ENCODE measurements around the gene MED15. TPM values are rescaled to one million over a fixed set of nuclear protein-coding genes. Genes with fewer than 3 reads are reported as not detected.

The MED15 gene
- total and polyA plus RNA-seq, 2 experiments from 2014 or later, result 29.2 to 43.5 TPM

DNA sequence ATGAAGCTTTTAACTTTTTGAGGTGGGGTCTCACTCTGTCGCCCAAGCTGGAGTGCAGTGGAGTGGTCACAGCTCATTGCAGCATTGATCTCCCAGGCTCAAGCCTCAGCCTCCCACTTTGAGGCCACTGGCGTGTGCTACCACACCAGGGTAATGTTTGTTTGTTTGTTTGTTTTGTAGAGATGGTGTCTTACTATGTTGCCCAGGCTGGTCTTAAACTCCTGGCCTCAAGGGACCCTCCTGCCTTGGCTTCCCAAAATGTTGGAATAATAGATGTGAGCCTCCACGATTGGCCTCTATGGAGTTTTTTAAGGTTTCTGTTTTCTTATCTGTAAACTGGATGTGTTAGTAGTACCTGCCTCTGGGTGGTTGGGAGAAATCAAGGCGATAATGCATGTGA is 41.4 kb downstream of the MED15 start (continued):
- TF ChIP-seq REST (IDR thresholded peaks at IDR 0.05; ENCODE audit: unreplicated experiment), result no peak
- no peak for TF ChIP-seq EZH2 (IDR thresholded peaks at IDR 0.05; ENCODE audit: low read depth, unreplicated experiment)
- no peak for TF ChIP-seq JUNB (IDR thresholded peaks at IDR 0.05; ENCODE audit: unreplicated experiment)
- no peak for TF ChIP-seq NANOG (IDR thresholded peaks at IDR 0.05; ENCODE audit: borderline replicate concordance)
- no peak for TF ChIP-seq ZNF331 (CRISPR knock-in tag; IDR thresholded peaks at IDR 0.05; ENCODE audit: low read depth)
- TF ChIP-seq EZH2phosphoT487 (IDR thresholded peaks at IDR 0.05; ENCODE audit: unreplicated experiment), result no peak
- TF ChIP-seq, protein P1, sequence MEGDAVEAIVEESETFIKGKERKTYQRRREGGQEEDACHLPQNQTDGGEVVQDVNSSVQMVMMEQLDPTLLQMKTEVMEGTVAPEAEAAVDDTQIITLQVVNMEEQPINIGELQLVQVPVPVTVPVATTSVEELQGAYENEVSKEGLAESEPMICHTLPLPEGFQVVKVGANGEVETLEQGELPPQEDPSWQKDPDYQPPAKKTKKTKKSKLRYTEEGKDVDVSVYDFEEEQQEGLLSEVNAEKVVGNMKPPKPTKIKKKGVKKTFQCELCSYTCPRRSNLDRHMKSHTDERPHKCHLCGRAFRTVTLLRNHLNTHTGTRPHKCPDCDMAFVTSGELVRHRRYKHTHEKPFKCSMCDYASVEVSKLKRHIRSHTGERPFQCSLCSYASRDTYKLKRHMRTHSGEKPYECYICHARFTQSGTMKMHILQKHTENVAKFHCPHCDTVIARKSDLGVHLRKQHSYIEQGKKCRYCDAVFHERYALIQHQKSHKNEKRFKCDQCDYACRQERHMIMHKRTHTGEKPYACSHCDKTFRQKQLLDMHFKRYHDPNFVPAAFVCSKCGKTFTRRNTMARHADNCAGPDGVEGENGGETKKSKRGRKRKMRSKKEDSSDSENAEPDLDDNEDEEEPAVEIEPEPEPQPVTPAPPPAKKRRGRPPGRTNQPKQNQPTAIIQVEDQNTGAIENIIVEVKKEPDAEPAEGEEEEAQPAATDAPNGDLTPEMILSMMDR (conservative IDR thresholded peaks at IDR 0.05; ENCODE audit: low read depth in 2 of 2), result no peak
- no peak for TF ChIP-seq ETS1 (IDR thresholded peaks at IDR 0.05)
- TF ChIP-seq POLR2AphosphoS5 (IDR thresholded peaks at IDR 0.05; ENCODE audit: low read depth), result no peak
- TF ChIP-seq CREB1 (CRISPR knock-in tag; IDR thresholded peaks at IDR 0.05; ENCODE audit: low read depth), result no peak

- no peak overlapping the region for H3K27ac ChIP-seq (ENCODE audit: low read depth)
- TF ChIP-seq, protein P2, sequence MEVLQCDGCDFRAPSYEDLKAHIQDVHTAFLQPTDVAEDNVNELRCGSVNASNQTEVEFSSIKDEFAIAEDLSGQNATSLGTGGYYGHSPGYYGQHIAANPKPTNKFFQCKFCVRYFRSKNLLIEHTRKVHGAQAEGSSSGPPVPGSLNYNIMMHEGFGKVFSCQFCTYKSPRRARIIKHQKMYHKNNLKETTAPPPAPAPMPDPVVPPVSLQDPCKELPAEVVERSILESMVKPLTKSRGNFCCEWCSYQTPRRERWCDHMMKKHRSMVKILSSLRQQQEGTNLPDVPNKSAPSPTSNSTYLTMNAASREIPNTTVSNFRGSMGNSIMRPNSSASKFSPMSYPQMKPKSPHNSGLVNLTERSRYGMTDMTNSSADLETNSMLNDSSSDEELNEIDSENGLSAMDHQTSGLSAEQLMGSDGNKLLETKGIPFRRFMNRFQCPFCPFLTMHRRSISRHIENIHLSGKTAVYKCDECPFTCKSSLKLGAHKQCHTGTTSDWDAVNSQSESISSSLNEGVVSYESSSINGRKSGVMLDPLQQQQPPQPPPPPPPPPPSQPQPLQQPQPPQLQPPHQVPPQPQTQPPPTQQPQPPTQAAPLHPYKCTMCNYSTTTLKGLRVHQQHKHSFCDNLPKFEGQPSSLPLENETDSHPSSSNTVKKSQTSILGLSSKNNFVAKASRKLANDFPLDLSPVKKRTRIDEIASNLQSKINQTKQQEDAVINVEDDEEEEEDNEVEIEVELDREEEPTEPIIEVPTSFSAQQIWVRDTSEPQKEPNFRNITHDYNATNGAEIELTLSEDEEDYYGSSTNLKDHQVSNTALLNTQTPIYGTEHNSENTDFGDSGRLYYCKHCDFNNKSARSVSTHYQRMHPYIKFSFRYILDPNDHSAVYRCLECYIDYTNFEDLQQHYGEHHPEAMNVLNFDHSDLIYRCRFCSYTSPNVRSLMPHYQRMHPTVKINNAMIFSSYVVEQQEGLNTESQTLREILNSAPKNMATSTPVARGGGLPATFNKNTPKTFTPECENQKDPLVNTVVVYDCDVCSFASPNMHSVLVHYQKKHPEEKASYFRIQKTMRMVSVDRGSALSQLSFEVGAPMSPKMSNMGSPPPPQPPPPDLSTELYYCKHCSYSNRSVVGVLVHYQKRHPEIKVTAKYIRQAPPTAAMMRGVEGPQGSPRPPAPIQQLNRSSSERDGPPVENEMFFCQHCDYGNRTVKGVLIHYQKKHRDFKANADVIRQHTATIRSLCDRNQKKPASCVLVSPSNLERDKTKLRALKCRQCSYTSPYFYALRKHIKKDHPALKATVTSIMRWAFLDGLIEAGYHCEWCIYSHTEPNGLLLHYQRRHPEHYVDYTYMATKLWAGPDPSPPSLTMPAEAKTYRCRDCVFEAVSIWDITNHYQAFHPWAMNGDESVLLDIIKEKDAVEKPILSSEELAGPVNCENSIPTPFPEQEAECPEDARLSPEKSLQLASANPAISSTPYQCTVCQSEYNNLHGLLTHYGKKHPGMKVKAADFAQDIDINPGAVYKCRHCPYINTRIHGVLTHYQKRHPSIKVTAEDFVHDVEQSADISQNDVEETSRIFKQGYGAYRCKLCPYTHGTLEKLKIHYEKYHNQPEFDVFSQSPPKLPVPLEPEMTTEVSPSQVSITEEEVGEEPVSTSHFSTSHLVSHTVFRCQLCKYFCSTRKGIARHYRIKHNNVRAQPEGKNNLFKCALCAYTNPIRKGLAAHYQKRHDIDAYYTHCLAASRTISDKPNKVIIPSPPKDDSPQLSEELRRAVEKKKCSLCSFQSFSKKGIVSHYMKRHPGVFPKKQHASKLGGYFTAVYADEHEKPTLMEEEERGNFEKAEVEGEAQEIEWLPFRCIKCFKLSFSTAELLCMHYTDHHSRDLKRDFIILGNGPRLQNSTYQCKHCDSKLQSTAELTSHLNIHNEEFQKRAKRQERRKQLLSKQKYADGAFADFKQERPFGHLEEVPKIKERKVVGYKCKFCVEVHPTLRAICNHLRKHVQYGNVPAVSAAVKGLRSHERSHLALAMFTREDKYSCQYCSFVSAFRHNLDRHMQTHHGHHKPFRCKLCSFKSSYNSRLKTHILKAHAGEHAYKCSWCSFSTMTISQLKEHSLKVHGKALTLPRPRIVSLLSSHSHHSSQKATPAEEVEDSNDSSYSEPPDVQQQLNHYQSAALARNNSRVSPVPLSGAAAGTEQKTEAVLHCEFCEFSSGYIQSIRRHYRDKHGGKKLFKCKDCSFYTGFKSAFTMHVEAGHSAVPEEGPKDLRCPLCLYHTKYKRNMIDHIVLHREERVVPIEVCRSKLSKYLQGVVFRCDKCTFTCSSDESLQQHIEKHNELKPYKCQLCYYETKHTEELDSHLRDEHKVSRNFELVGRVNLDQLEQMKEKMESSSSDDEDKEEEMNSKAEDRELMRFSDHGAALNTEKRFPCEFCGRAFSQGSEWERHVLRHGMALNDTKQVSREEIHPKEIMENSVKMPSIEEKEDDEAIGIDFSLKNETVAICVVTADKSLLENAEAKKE (CRISPR knock-in tag; IDR thresholded peaks at IDR 0.05), result no peak
Observed at GRCh38 chr22:20549232-20549841, 41.9 kb downstream of the MED15 start.

More at GRCh38 chr22:20549232-20549841, 41.9 kb downstream of the MED15 start:
- no peak overlapping the region for H2AFZ ChIP-seq
- no peak overlapping the region for H3K4me2 ChIP-seq
- H3K79me2 ChIP-seq (replicated peaks; ENCODE audit: insufficient read depth), result peaks cover 49% of the 10 kb centered on the region
- H4K20me1 ChIP-seq (replicated peaks; ENCODE audit: insufficient read depth), result peaks cover 15% of the 10 kb centered on the region
- Mint-ChIP-seq H3K36me3 (ENCODE audit: low read depth) (peaks cover 16% of the 10 kb centered on the region), H3K27ac (no peak overlapping the region), H3K4me3 (no peak overlapping the region), H3K4me1 (peaks cover 33% of the 10 kb centered on the region), H3K27me3 (ENCODE audit: insufficient read depth, low read depth, poor library complexity) (peaks cover 11% of the 10 kb centered on the region), H3K9me3 (no peaks in the 10 kb centered on the region)
- H3K36me3 ChIP-seq (ENCODE audit: insufficient read depth), result no peaks in the 10 kb centered on the region
- H3F3A ChIP-seq (replicated peaks; ENCODE audit: low read depth), result no peaks in the 10 kb centered on the region
- DNase-seq (ENCODE audit: low spot score) (peak; percentile 26), ATAC-seq (peak; percentile 35; the same call in 2 of the 3 replicates)
- peaks cover 4% of the 10 kb centered on the region; the same call in 1 of the 2 replicates for H3K4me1 ChIP-seq (ENCODE audit: insufficient read depth)
- H3K4me3 ChIP-seq, result no peak overlapping the region
- H3K9me2 ChIP-seq (ENCODE audit: insufficient read depth), result no peaks in the 10 kb centered on the region
- no peaks in the 10 kb centered on the region for H3K27me3 ChIP-seq (ENCODE audit: insufficient read depth)
